ENCODE measurements around the gene BID. TPM values are rescaled to one million over a fixed set of nuclear protein-coding genes. Genes with fewer than 3 reads are reported as not detected.

BID gene
- total RNA-seq, 1 experiment from 2014 or later, result 23.2 TPM

- no CpG with 5 or more reads among the region's 32 CpGs for WGBS (ENCODE audit: extremely low coverage, insufficient read length, low lambda C conversion rate)
- Histone ChIP-seq H2BK20ac (ENCODE audit: low read depth, low read length, poor library complexity, severe bottlenecking) (no peak overlapping the region), H3T11ph (ENCODE audit: low read length) (no peak overlapping the region), H3K4me2 (ENCODE audit: insufficient read depth, insufficient read length, low read length) (no peak overlapping the region), H3K27me3 (ENCODE audit: insufficient read depth, low read length) (no peaks in the 10 kb centered on the region), H2BK5ac (ENCODE audit: insufficient read length, low read length) (no peak overlapping the region), H3K23me2 (ENCODE audit: insufficient read length, low read depth, low read length, poor library complexity, severe bottlenecking) (no peaks in the 10 kb centered on the region), H4K8ac (replicated peaks; ENCODE audit: insufficient read length, low read depth, low read length) (no peak overlapping the region), H2BK12ac (ENCODE audit: insufficient read length, low read depth, low read length) (no peak overlapping the region), H2AK5ac (ENCODE audit: insufficient read length, low read length) (no peak overlapping the region), H3K23ac (ENCODE audit: insufficient read length, low read depth, low read length) (no peak overlapping the region), H4K5ac (ENCODE audit: insufficient read length, low read depth, low read length) (no peak overlapping the region), H3K27ac (ENCODE audit: insufficient read length, low read depth, low read length) (no peak overlapping the region), H3K14ac (ENCODE audit: insufficient read depth, low read length) (peak overlapping the region; percentile 10; the same call in 1 of the 2 replicates), H3K9ac (ENCODE audit: extremely low read depth, insufficient read length, low read length) (no peak overlapping the region), H3K79me1 (ENCODE audit: insufficient read depth, low read depth, low read length, poor library complexity, severe bottlenecking) (no peaks in the 10 kb centered on the region), H4K20me1 (ENCODE audit: control insufficient read depth, insufficient read depth, insufficient read length) (no peaks in the 10 kb centered on the region), H2AFZ (ENCODE audit: low read length) (no peak overlapping the region), H3K4ac (ENCODE audit: low read depth, low read length) (no peak overlapping the region), H3K18ac (ENCODE audit: insufficient read length, low read depth, low read length) (no peak overlapping the region), H2BK15ac (ENCODE audit: low read depth, low read length) (no peak overlapping the region), H3K4me1 (ENCODE audit: insufficient read depth, low read length) (no peaks in the 10 kb centered on the region), H3K56ac (ENCODE audit: insufficient read length, low read depth, low read length) (no peak overlapping the region), H3K79me2 (ENCODE audit: insufficient read depth, low read length) (no peaks in the 10 kb centered on the region), H2BK120ac (ENCODE audit: low read depth, low read length, poor library complexity, severe bottlenecking) (no peak overlapping the region), H3K9me3 (ENCODE audit: control insufficient read depth, low read depth, low read length) (no peaks in the 10 kb centered on the region), H4K91ac (ENCODE audit: insufficient read length, low read depth, low read length) (no peak overlapping the region)
- Mint-ChIP-seq H3K27me3 (ENCODE audit: low read depth) (no peaks in the 10 kb centered on the region), H3K27ac (peak overlapping the region in 1 of 3 experiments; percentile 25; a peak in 2 of 7 replicates), H3K4me1 (no peaks in the 10 kb centered on the region), H3K4me3 (no peak overlapping the region), H3K36me3 (ENCODE audit: insufficient read depth in 1 of 3, low read depth in 3 of 3) (no peaks in the 10 kb centered on the region; a peak in 1 of 7 replicates), H3K9me3 (no peaks in the 10 kb centered on the region)
- no peak for TF ChIP-seq CTCF (conservative IDR thresholded peaks at IDR 0.05)
- no peak for DNase-seq
Observed at GRCh38 chr22:17795661-17796548, 21.6 kb upstream of the BID start.

Measured in H9 (cell line).